ENCODE results near the gene MAPK12.

Gene MAPK12

DNA sequence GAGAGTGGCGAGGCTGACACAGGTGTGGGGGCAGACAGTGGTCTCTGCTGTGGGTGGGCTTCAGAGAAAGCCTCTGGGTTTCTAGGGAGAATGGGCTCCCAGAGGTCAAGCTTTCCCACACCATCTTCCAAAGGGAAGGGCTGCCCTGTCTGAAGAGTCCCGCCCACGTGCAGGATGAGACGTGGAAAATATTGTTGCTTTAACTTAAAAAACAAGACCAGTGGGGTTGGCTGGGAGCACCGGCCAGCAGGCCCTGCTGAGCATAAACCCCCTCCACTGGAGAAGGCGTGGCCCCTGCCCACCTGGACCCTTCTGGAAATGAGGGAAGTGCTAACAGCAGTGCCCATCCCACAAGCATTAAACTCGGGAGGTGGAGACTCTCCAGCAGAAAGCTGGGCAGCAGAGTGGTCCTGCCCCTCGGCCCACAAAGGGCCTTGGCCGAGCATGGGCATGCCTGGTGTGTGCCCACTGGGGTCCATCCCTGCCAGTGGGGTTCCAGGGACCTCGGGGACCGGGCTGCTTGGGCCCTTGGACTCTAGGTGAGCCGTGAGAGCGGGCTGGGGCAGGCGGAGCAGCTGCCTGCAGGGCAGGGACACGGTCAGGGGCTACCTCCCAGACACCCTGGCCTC, 45.3 kb downstream of the MAPK12 start:
- no peak overlapping the region for H3K4me2 ChIP-seq (ENCODE audit: low read depth, low read length, poor library complexity, severe bottlenecking)
- H3K4me3 ChIP-seq (ENCODE audit: low read length, poor library complexity, severe bottlenecking), result no peak overlapping the region

GRCh38 chr22:50215297-50216054, 46.0 kb downstream of the MAPK12 start:
- TF ChIP-seq EZH2phosphoT487 (IDR thresholded peaks at IDR 0.05; ENCODE audit: borderline replicate concordance) (no peak), CTCF (conservative IDR thresholded peaks at IDR 0.05; ENCODE audit: low read length) (no peak)
- H3K9ac ChIP-seq (ENCODE audit: low read depth, low read length, poor library complexity, severe bottlenecking), result no peak overlapping the region
- peaks cover 57% of the 10 kb centered on the region; the same call in 1 of the 2 replicates for H3K36me3 ChIP-seq (ENCODE audit: insufficient read depth, low read length)
- no peak overlapping the region for H3K4me2 ChIP-seq (ENCODE audit: low read depth, low read length, poor library complexity, severe bottlenecking)
- H3K79me2 ChIP-seq (ENCODE audit: insufficient read depth, low read length), result no peaks in the 10 kb centered on the region
- H2AFZ ChIP-seq (ENCODE audit: low read length), result no peak overlapping the region
- H3K4me3 ChIP-seq (ENCODE audit: low read length, poor library complexity, severe bottlenecking), result no peak overlapping the region
- H3K9me2 ChIP-seq (replicated peaks; ENCODE audit: low read depth, low read length), result no peaks in the 10 kb centered on the region
- no peaks in the 10 kb centered on the region for H3K27me3 ChIP-seq (ENCODE audit: insufficient read depth, low read length, poor library complexity, severe bottlenecking)
- no peaks in the 10 kb centered on the region for H4K20me1 ChIP-seq (ENCODE audit: insufficient read depth, low read length, poor library complexity, severe bottlenecking)
- no peaks in the 10 kb centered on the region for H3K9me3 ChIP-seq (ENCODE audit: insufficient read depth, low read depth, low read length)
- H3K4me1 ChIP-seq (ENCODE audit: insufficient read depth, low read length, poor library complexity, severe bottlenecking), result no peaks in the 10 kb centered on the region
- H3F3A ChIP-seq (ENCODE audit: low read depth), result no peaks in the 10 kb centered on the region

More for the DNA sequence above, 45.3 kb downstream of the MAPK12 start:
- no peaks in the 10 kb centered on the region for H3K9me3 ChIP-seq (ENCODE audit: insufficient read depth, low read depth, low read length)
- H2AFZ ChIP-seq (ENCODE audit: low read length), result no peak overlapping the region
- no peak overlapping the region for H3K9ac ChIP-seq (ENCODE audit: low read depth, low read length, poor library complexity, severe bottlenecking)
- no peak for TF ChIP-seq CTCF (conservative IDR thresholded peaks at IDR 0.05; ENCODE audit: low read length)
- TF ChIP-seq EZH2phosphoT487 (IDR thresholded peaks at IDR 0.05; ENCODE audit: borderline replicate concordance), result no peak
- H3F3A ChIP-seq (ENCODE audit: low read depth), result no peaks in the 10 kb centered on the region
- no peaks in the 10 kb centered on the region for H3K4me1 ChIP-seq (ENCODE audit: insufficient read depth, low read length, poor library complexity, severe bottlenecking)
- H3K36me3 ChIP-seq (ENCODE audit: insufficient read depth, low read length), result peaks cover 57% of the 10 kb centered on the region; the same call in 1 of the 2 replicates
- no peaks in the 10 kb centered on the region for H3K27me3 ChIP-seq (ENCODE audit: insufficient read depth, low read length, poor library complexity, severe bottlenecking)
- no peaks in the 10 kb centered on the region for H3K9me2 ChIP-seq (replicated peaks; ENCODE audit: low read depth, low read length)
- H4K20me1 ChIP-seq (ENCODE audit: insufficient read depth, low read length, poor library complexity, severe bottlenecking), result no peaks in the 10 kb centered on the region
- no peaks in the 10 kb centered on the region for H3K79me2 ChIP-seq (ENCODE audit: insufficient read depth, low read length)

- no peak overlapping the region for H2AFZ ChIP-seq (ENCODE audit: low read length)
- no peaks in the 10 kb centered on the region for H3K9me2 ChIP-seq (replicated peaks; ENCODE audit: low read depth, low read length)
- no peaks in the 10 kb centered on the region for H3K79me2 ChIP-seq (ENCODE audit: insufficient read depth, low read length)
- no peak overlapping the region for H3K4me2 ChIP-seq (ENCODE audit: low read depth, low read length, poor library complexity, severe bottlenecking)
- no peaks in the 10 kb centered on the region for H3K4me1 ChIP-seq (ENCODE audit: insufficient read depth, low read length, poor library complexity, severe bottlenecking)
- no peak overlapping the region for H3K4me3 ChIP-seq (ENCODE audit: low read length, poor library complexity, severe bottlenecking)
- H3F3A ChIP-seq (ENCODE audit: low read depth), result no peaks in the 10 kb centered on the region
- TF ChIP-seq EZH2phosphoT487 (IDR thresholded peaks at IDR 0.05; ENCODE audit: borderline replicate concordance) (no peak), CTCF (conservative IDR thresholded peaks at IDR 0.05; ENCODE audit: low read length) (no peak)
- H3K36me3 ChIP-seq (ENCODE audit: insufficient read depth, low read length), result peaks cover 44% of the 10 kb centered on the region; the same call in 1 of the 2 replicates
- no peaks in the 10 kb centered on the region for H3K27me3 ChIP-seq (ENCODE audit: insufficient read depth, low read length, poor library complexity, severe bottlenecking)
- H3K9ac ChIP-seq (ENCODE audit: low read depth, low read length, poor library complexity, severe bottlenecking), result no peak overlapping the region
- H4K20me1 ChIP-seq (ENCODE audit: insufficient read depth, low read length, poor library complexity, severe bottlenecking), result peaks cover 3% of the 10 kb centered on the region
- no peaks in the 10 kb centered on the region for H3K9me3 ChIP-seq (ENCODE audit: insufficient read depth, low read depth, low read length)
Measured at GRCh38 chr22:50213263-50213662, 48.2 kb downstream of the MAPK12 start.
